DOHH2 (cell line): Measurements from ENCODE around the gene TPPP2.

Source experiments
- H3F3A ChIP-seq: fragments of 200-600 bp; sonication (generic), shearing (Covaris generic); 2 replicates; pipeline ENCODE4 v1.6.0; 2016; ENCODE audit warnings: antibody characterized with exemption, mild to moderate bottlenecking; ENCODE audit not compliant: control insufficient read depth, insufficient read depth
- H3K27ac ChIP-seq: fragments of 200-600 bp; sonication (generic); 2 replicates; pipeline ENCODE4 v1.5.1; 2014; ENCODE audit warnings: low read depth, mild to moderate bottlenecking, low read length, moderate library complexity
- H3K27me3 ChIP-seq: fragments of 200-600 bp; sonication (generic); 2 replicates; pipeline ENCODE4 v1.6.1; 2014; ENCODE audit warnings: mild to moderate bottlenecking, low read length, mixed read lengths; ENCODE audit not compliant: control insufficient read depth
- H3K36me3 ChIP-seq: fragments of 200-600 bp; sonication (generic); 2 replicates; pipeline ENCODE4 v1.6.1; 2014; ENCODE audit warnings: mild to moderate bottlenecking, low read length, moderate library complexity, mixed read lengths; ENCODE audit not compliant: control insufficient read depth
- H3K4me1 ChIP-seq: fragments of 200-600 bp; sonication (generic); 2 replicates; pipeline ENCODE4 v1.6.1; 2014; ENCODE audit warnings: mild to moderate bottlenecking, low read length, mixed read lengths; ENCODE audit not compliant: control insufficient read depth
- H3K4me2 ChIP-seq: fragments of 200-600 bp; sonication (generic); 2 replicates; pipeline ENCODE4 v1.6.0; 2014; ENCODE audit warnings: mild to moderate bottlenecking, low read length, moderate library complexity
- H3K4me3 ChIP-seq: fragments of 200-600 bp; sonication (generic); 2 replicates; pipeline ENCODE4 v1.5.1; 2014; ENCODE audit warnings: mild to moderate bottlenecking, low read length, mixed read lengths
- H3K79me2 ChIP-seq: fragments of 200-600 bp; sonication (generic); 2 replicates; pipeline ENCODE4 v1.6.1; 2014; ENCODE audit warnings: mild to moderate bottlenecking, low read length, mixed read lengths; ENCODE audit not compliant: control insufficient read depth
- H3K9me2 ChIP-seq: fragments of 200-600 bp; sonication (generic); replicated peaks from 2 replicates; pipeline ENCODE4 v1.6.1; 2014; ENCODE audit warnings: mild to moderate bottlenecking, low read length, mixed read lengths; ENCODE audit not compliant: control insufficient read depth
- H3K9me3 ChIP-seq: fragments of 200-600 bp; sonication (generic); 2 replicates; pipeline ENCODE4 v1.6.1; 2014; ENCODE audit warnings: antibody characterized with exemption, low read length, mixed read lengths; ENCODE audit not compliant: control insufficient read depth, insufficient read depth
- H4K20me1 ChIP-seq: fragments of 200-600 bp; sonication (generic); 2 replicates; pipeline ENCODE4 v1.6.0; 2014; ENCODE audit warnings: low read depth, mild to moderate bottlenecking, antibody characterized with exemption, low read length, moderate library complexity; ENCODE audit not compliant: control insufficient read depth, insufficient read depth
- CTCF ChIP-seq: fragments of 200-600 bp; sonication (generic); IDR thresholded peaks from one replicate; pipeline ENCODE4 v1.5.1; 2014; ENCODE audit warnings: antibody characterized with exemption, mild to moderate bottlenecking, low read depth, low read length; ENCODE audit not compliant: poor library complexity, severe bottlenecking
- EZH2phosphoT487 ChIP-seq: fragments of 200-600 bp; sonication (generic); IDR thresholded peaks from 2 replicates; pipeline ENCODE4 v1.6.1; 2017; ENCODE audit warnings: borderline replicate concordance, mild to moderate bottlenecking, antibody characterized with exemption, low read length, moderate library complexity, mixed read lengths

TPPP2 gene

GRCh38 chr14:21016413-21017190, 13.4 kb upstream of the TPPP2 start:
- Histone ChIP-seq H3K4me1 (no peaks in the 10 kb centered on the region), H3F3A (no peaks in the 10 kb centered on the region), H3K4me2 (no peak overlapping the region), H3K4me3 (no peak overlapping the region), H3K27me3 (peaks cover 20% of the 10 kb centered on the region), H3K9me2 (no peaks in the 10 kb centered on the region), H3K79me2 (no peaks in the 10 kb centered on the region), H3K27ac (no peak overlapping the region), H4K20me1 (no peaks in the 10 kb centered on the region), H3K9me3 (no peaks in the 10 kb centered on the region), H3K36me3 (no peaks in the 10 kb centered on the region)
- TF ChIP-seq EZH2phosphoT487, result no peak
- TF ChIP-seq CTCF, result no peak

GRCh38 chr14:21017528-21018245, 12.3 kb upstream of the TPPP2 start:
- Histone ChIP-seq H3F3A (no peaks in the 10 kb centered on the region), H3K36me3 (no peaks in the 10 kb centered on the region), H3K9me3 (no peaks in the 10 kb centered on the region), H3K27me3 (peaks cover 22% of the 10 kb centered on the region), H3K4me3 (no peak overlapping the region), H3K4me2 (no peak overlapping the region), H3K4me1 (no peaks in the 10 kb centered on the region), H3K9me2 (no peaks in the 10 kb centered on the region), H3K79me2 (no peaks in the 10 kb centered on the region), H4K20me1 (no peaks in the 10 kb centered on the region), H3K27ac (no peak overlapping the region)
- TF ChIP-seq EZH2phosphoT487, result no peak
- no peak for TF ChIP-seq CTCF

- Histone ChIP-seq H3K27me3 (peaks cover 26% of the 10 kb centered on the region), H3K9me3 (no peaks in the 10 kb centered on the region), H3K27ac (no peak overlapping the region), H3K4me1 (no peaks in the 10 kb centered on the region), H4K20me1 (no peaks in the 10 kb centered on the region), H3F3A (no peaks in the 10 kb centered on the region), H3K9me2 (no peaks in the 10 kb centered on the region), H3K79me2 (no peaks in the 10 kb centered on the region), H3K36me3 (no peaks in the 10 kb centered on the region), H3K4me3 (no peak overlapping the region), H3K4me2 (no peak overlapping the region)
- no peak for TF ChIP-seq EZH2phosphoT487
- TF ChIP-seq CTCF, result no peak
These were observed 11.7 kb upstream of the TPPP2 start for GRCh38 chr14:21018286-21018685.
